HG03159 (cell line): ENCODE results near the gene SMARCD3.

ENCODE experiments used
- ATAC-seq: cut with Tn5 transposase; IDR thresholded peaks from one replicate; pipeline ENCODE4 v1.9.1; 2021; ENCODE audit warnings: mild to moderate bottlenecking, moderate library complexity; ENCODE audit not compliant: unreplicated experiment

SMARCD3 gene

DNA sequence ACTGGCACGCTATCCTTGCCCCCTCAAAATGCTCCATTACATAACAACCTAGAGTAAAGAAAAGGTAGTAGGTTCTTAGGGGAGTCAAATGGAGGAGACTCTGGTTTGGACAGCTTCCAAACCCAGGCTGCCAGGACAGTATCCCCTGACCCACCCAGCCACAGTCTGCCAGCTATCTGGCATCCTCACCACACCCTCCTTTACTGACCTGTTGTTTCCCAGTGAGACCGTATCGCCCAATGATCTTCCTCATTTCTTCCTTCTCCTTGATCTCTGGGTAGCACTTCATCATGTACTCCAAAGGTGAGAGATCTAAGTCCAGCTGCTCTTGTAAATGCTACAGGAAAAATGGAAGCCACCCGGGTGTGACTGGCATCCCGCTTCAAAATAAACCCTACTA lies 33.1 kb downstream of the SMARCD3 start:
- ATAC-seq, result no peak

DNA sequence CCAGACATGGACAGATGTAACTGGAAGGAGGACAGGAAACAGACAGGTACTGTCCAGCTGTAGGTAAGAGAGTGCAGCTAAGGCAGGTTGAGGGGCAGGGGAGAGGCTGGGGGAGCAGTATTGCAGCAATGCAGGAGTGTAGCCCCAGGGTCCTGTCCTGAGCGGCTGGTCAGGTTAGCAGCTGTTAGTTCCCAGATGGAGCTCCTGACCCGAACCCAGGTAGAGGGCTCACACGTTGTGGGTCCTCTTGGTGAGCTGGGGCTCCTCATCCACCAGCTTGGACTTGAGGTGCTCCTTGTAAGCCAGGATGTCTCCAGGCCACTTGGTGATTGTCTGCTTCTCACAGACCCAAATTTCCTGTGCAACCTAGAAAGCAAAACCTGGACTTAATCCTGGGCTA lies 34.7 kb downstream of the SMARCD3 start:
- no peak for ATAC-seq

DNA sequence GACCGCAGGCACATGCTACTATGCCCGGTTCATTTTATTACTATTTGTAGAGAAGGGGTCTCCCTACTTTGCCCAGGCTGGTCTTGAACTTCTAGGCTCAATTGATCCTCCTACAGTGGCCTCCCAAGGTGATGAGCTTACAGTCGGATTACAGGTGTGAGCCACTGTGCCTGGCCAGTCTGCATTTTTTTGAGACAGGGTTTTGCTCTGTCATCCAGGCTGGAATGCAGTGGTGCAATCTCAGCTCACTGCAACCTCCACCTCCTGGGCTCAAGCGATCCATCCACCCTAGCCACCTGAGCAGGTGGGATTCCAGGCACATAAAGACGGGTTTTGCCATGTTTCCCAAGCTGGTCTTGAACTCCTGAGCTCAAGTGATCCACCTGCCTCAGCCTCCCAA lies 35.9 kb downstream of the SMARCD3 start:
- no peak for ATAC-seq

DNA sequence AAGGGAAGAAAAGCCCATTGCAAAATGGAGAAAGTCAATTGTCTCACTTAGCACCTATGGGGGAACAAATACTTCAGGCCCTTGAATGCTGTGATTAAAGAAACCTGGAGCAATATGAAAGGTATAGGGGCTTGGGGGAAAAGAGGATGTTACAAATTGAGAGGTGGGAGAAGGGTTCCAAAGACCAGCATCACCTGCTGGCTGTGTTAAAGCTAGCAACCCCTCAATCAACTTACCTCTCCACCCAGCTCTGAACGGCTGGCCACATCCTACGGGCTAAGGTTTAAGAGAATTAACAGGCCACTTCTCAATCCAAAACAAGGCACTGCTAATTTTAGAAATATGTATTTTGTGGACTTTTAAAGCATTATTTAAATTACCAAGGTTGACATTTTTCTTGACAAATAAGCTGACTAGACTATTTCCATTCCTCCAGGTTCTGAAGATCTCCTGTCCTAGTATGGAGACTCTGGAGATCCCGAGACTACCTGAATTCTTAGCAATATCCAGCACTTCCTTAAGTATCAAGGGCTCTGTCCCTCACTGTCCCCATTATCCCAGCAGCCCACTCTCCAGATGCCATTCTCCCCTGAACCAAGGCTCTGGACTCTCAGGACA lies 37.2 kb downstream of the SMARCD3 start:
- ATAC-seq, result no peak

DNA sequence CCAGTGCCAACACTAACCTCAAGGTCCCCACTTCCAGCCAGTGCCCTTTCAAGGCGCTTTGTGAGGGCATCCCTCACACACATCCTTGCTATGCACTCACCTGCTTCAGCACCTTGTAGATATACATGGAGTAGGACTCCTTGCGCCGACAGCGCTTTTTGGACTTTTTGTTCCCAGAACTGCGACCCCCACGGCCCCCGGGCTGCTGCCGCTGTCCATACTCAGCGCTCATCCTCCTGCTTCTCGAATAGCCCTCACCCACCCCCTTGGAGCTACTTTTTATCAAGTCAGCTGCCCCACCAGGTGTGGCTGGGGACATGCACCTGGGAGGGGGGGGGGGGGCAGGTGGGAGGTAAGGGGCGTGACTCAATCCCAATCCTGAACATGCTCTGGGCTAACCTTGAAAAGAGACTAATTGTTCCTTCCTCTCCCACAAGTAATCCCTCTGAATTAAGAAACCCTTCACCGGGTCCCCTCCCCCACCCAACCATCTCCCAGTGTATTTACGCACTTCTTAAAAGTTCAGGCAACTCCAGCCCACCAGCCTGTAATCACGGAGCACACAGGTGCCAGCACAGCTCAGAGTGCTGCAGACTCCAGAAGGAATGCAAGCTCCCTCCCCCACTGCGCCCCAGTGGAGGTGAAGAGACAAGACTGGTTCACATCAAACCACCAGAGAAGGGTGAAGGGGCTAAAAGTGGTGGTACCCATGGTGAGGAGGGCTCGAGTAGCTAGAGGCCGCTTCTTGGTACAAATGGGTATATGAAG lies 38.2 kb downstream of the SMARCD3 start, which contains the start of gene H2BK1:
Gene H2BK1 (minus strand): TSS at position 402 of the 768 bp plus-strand sequence. CDS start 170 bp downstream, at position 232.
- ATAC-seq, result no peak

DNA sequence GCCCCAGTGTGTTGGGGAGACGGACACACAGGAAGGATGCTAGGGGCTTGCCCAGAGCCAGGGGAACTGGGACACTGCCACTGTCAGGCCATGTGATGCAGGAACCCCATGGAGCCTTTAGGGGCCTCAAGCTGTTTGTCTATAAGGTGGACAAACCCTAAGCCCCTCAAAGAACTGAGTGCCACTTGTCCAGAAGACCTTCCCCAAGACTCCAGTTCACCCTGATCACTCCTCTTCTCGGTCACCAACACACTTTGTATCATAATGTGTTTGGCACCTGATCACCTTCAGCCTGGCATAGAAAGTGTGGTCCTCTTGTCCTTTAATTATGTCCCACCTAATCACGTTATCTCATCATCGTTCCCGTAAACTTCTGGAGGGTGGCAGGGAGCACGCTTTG lies 38.9 kb downstream of the SMARCD3 start:
- ATAC-seq, result no peak

DNA sequence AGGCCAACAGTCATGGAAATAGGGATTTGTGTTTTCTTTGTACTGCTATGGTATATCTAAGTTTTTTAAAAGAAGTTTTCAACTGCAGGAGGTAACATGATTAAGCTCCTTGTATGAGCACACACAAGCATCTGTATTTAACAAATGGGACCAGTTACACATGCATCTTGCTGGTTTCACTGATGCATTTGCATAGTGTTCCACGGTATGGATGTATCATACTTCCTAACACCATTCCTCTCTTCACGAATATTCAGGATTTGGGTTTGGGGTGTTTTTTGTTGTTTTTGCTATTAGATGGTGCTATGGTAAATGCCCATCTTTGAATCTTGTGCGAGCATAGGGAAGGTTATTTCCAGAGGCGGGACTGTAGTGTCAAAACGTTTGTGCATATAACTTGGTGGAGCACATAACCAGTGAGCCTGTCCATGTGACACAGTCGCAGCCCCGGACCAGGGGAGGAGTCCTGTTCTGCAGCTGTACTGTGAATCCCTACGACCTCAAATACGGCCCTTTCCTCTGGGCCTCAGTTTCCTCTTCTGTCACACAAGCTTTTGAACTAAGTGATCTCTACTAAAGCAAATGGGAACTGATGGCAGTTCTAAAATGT lies 40.1 kb downstream of the SMARCD3 start:
- no peak for ATAC-seq

DNA sequence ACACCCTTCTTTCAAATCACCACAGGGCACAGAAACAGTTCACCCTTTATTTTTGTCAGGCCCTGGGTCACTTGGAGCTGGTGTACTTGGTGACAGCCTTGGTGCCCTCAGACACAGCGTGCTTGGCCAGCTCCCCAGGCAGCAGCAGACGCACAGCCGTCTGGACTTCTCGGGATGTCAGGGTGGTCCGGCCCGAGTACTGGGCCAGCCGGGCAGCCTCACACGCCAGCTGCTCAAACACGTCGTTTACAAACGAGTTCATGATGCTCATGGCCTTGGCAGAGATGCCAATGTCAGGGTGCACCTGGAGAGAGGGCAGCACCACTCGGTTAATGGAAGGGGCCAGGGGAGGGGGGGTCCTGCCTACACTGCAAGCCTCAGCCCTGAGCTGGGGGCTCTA lies 40.7 kb downstream of the SMARCD3 start:
- no peak for ATAC-seq

DNA sequence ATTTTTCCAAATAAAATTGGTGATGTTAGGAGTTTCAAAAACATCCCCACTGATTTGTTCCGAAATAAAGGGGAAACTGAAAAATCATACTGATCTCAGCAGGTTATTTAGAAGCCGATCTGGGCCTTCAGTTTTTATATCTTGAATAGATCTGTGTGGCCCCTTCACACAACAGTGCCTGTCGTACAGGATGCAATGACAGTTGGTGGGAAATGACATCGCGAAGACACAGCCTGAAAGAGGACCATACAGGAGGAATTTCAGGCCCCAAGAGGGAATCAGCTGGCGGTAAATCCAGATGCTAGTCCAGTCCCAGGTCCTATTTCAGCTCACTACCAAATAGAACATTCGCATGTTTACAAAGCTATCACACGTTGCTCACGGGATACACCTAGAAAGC lies 41.2 kb downstream of the SMARCD3 start:
- no peak for ATAC-seq

DNA sequence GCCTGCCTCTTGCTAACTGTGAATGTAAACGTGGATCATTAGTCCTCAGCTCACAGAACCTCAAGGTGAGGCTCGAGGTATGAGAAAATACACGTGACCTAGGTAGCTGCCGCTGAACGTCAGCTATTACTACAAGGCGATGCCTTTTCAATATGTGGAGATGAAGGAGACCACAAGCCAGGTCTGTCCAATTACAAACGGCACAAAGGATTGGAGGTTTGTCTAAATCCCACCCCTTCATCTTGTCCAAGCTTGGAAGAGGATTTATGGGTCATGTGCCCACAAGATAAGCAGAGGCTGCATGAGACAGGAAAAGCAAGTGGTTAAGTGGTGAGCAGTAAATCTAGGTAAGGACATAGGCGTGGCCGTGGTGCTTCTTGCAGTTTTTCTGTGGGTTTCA lies 41.6 kb downstream of the SMARCD3 start:
- no peak for ATAC-seq

DNA sequence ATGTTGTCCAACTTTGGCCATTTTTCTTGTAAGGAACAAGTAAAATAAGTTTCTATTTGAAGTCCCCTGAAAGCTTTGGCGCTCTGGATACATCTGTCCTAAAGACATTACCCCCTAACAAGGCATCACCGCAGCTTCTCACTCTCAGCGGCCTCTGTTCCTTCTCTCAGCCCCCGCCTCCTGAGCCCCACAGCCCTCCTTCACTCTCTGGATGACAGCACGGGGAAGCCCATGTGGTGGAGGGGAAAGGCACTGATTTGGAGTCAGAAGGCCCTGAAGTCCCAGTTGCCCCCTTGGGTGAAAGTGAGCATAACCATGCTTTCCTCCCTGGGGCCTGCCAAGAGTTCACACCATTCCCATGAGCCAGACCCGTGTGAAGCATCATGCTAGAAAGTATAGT lies 42.8 kb downstream of the SMARCD3 start:
- ATAC-seq, result no peak

DNA sequence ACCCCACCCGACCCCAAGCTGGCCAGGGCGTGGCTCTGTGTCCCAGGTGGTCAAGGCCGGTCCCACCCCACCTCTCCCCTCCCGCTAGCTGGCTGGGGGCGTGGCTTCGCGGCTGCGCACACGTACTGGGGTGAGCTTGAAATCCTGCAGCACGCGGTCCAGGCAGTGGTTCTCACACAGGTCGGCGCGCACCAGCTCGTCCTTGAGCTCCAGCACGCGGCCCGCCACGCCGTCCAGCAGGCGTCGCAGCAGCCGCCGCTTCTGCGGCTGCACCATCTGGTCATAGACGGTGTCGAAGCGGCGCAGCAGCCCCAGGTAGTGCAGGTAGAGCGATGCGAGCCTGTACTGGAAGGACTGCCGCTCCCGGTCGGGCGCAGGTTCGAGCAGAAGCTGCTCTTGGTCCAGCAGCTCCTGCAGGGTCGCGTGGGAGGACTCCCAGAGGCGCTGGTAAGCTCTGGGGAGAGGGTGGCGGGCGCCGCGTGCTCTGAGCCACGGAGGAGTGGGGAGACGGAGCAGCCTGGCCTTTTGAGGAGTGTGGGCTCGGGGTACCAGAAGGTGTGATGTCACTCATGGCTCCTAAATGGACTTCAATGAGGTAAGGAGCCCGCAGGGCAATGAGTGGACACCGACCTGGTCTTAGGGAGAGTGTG lies 44.0 kb downstream of the SMARCD3 start:
- ATAC-seq, result no peak

DNA sequence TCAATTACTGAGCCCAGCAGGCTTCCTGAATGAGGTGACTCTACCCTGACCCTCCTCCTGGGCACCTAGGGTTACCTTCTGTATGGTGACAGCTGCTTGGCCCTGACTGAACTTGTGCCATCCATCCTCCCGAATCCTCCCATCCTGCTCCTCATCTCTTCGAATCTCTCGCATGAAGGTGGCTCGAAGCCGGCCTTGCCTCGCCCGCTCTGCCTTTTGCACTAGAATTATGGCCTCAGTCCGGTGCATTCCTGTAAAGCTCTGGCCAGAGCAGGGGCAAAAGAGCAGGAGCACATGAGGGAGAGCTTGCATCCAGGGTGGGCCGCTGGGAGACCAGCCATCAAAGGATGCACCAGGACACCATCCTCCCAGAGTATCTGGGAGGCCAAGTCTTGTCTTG lies 45.7 kb downstream of the SMARCD3 start:
- ATAC-seq, result no peak

DNA sequence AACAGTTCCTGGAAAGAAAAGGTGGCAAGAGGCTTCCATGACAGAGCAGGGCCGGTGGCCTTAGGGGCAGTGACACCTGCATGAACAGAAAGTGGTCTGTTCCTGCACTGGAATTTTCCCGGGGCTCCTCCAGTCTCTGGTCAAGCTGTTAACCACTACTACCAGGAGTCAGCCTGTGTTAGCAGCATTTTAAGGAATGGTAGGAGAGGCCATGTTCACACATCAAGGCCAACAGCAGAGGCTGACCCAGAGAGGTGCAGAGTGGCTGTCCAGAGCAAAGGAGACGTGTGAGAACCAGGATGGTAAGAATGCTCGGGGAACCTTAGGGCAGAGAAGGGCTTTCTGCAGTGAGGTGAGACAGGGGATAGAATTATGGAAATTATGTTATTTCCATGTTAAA lies 46.7 kb downstream of the SMARCD3 start:
- ATAC-seq, result no peak

DNA sequence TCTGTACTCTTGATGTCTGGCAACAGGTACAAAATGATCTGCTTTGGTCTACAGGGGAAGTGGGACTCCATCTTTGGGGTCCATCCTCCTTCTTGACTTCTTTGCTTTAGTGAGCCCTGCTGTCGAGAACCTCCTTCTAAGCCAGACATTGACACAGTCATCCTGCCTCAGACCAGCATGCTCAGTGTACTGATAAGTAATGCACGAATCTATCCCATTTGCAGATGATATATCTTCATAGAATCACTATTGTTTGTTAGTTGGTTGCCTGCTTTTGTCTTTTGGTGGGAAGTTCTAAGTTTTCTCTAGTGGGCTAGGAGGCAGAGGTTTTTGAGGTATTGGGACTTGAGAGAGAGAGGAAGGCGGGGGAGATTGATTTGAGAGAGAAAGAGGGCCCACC lies 47.1 kb downstream of the SMARCD3 start:
- no peak for ATAC-seq

DNA sequence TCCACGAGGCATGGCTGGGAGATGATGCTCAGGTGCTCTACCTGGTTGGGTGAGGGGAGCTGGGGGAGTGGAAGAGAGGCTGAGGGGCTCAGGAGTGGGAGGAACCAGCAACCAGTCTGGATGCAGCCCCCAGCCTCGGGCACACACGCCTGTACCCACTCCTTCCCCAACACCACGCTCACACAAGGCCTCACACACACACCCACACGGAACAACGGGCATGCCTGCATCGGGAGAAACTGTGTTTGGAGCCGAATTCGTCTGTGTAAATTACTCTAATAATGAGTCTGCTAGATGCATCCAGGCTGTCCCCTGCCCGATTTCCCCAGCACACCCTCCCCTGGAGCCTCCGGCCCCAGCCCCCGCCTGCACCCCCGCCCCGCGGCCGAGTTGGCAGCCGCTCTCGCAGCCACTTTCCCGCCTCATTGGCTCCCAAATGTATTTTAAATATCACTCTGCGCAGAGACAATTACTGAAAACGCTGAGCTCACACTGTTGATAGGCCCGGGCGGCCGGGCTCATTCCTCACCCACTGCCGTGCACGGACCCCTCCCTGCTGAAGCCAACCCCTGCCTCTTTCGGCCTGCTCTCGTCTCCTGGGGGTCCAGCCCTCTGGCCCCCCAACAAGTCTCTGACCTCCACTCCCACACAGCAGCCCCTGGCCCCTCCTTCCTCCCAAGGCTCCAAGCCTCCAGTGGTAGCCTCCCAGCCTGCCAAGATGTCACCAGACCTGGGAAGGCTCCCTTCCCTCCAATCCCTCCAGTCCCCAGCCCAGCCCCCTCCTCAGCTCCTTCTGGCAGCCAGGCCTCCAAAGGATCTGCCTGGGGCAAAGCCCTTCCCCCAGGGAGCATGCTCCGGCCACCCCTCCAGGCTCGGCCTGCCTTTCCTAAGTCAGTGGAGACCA lies 49.3 kb downstream of the SMARCD3 start:
- ATAC-seq, result no peak

DNA sequence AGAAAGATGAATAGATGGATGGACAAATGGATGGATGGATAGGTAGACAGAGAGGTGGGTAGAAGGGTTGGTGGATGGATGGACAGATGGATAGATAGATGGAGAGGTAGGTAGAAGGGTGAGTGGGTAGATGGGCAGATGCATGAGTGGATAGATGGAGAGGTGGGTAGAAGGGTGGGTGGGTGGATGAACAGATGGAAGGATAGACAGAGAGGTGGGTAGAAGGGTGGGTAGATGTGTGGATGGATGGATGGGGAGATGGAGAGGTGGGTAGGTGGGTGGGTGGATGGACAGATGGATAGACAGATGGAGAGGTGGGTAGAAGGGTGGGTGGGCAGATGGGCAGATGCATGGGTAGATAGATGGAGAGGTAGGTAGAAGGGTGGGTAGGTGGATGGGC lies 50.6 kb downstream of the SMARCD3 start:
- ATAC-seq, result no peak

DNA sequence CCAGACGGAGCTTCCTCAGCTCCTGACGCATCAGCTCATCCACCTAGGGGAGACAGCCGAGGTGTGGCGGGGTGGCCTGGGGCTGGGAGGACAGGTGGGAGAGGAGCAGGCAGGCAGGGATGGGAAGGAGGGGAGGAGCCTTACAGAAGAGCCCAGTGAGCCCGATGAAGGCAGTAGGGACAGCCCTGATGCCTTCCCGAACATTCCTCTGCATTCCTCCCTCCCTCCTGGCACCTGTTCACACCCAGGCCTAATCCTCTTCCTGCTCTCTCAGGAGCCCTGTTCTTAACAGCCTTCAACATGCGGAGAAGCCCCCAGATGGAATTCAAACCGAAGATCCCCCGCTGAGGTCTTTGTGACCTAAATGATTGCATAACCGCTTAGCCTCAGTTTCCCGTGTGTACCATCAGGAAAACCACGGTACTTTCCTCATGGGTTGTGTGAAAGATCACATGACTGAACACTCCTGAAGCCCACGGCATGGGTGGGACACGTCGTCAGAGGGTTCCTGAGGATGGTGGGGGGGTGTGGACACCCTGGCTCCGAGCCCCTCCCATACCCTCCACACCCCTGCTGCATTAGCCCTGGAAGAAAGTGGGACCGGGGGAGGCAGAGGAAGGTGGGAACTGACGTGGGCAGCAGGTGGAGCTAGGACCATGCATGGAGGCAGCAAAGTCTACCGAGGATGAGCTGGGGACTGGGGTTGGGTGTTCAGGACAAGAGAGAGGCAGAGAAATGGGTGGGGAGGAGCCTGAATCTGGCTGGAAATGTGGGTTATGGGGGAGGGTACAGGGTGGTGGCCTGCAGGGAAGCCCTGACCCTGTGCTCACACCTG lies 52.7 kb downstream of the SMARCD3 start:
- ATAC-seq, result no peak

DNA sequence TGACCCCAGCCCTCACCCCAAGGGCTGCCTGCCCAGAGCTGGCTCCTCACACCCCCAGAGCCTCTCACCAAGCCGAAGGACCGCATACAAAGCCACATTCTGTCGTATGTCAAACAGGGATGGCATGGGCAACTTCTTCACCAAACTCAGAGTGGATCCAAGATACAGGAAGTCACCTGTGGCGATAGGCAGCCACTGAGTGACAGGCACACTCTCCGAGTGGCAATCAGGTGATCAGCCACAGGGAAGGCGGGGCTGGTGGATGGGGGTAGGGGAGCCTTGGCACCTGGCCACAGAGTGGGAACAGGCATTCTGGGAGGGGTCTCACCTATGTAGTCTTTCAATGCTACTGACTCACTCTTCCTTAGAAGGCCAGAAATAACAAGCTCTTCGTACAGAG lies 54.3 kb downstream of the SMARCD3 start:
- no peak for ATAC-seq
